ENCODE data around the gene OR1A2.
"Not testable (repeated sequence)": the region's sequence is repeated elsewhere in the genome, so short reads cannot be mapped to it uniquely, and the experiment has no call there.

OR1A2 gene

GRCh38 chr17:3197219-3197618 lies at the start of gene OR1A2:
Gene OR1A2, plus strand, starts transcription at chr17:3197519. Its CDS starts 0 bp downstream, at chr17:3197519.
- no peak for DNase-seq (ENCODE audit: low spot score in 2 of 2)
- H3K27ac Mint-ChIP-seq, result no peak within 1 kb of the TSS
- no peaks in the 10 kb centered on the region for H3K36me3 Mint-ChIP-seq
- no peak for ATAC-seq
- no peak within 1 kb of the TSS for H3K4me3 Mint-ChIP-seq
- H3K9me3 Mint-ChIP-seq, result peaks cover 5% of the 10 kb centered on the region
- no peaks in the 10 kb centered on the region for H3K4me1 Mint-ChIP-seq

- Mint-ChIP-seq H3K4me3 (no peak overlapping the region), H3K4me1 (no peaks in the 10 kb centered on the region), H3K36me3 (no peaks in the 10 kb centered on the region), H3K9me3 (no peaks in the 10 kb centered on the region), H3K27ac (no peak overlapping the region)
- ATAC-seq (no peak), DNase-seq (ENCODE audit: low spot score in 2 of 2) (no peak)
Observed at GRCh38 chr17:3157218-3157617, 40.1 kb upstream of the OR1A2 start.

- no peak for DNase-seq (ENCODE audit: low spot score in 2 of 2)
- H3K9me3 Mint-ChIP-seq, result no peaks in the 10 kb centered on the region
- ATAC-seq, result no peak
Observed at GRCh38 chr17:3167574-3167973, 29.7 kb upstream of the OR1A2 start.

GRCh38 chr17:3189961-3190360 lies 7.4 kb upstream of the OR1A2 start:
- ATAC-seq (no peak), DNase-seq (ENCODE audit: low spot score in 2 of 2) (no peak)
- Mint-ChIP-seq H3K4me1 (no peaks in the 10 kb centered on the region), H3K4me3 (no peak overlapping the region), H3K9me3 (no peaks in the 10 kb centered on the region), H3K36me3 (no peaks in the 10 kb centered on the region), H3K27ac (no peak overlapping the region)

More at GRCh38 chr17:3167574-3167973, 29.7 kb upstream of the OR1A2 start:
- H3K4me1 Mint-ChIP-seq, result peaks cover 6% of the 10 kb centered on the region
- H3K36me3 Mint-ChIP-seq, result no peaks in the 10 kb centered on the region
- H3K4me3 Mint-ChIP-seq, result no peak overlapping the region
- H3K27ac Mint-ChIP-seq, result no peak overlapping the region

GRCh38 chr17:3207367-3207766 lies 10.0 kb downstream of the OR1A2 start, which contains the start of gene OR1A1:
Gene OR1A1, plus strand, starts transcription at chr17:3207667. Its CDS starts 7,954 bp downstream, at chr17:3215621.
- no peak within 1 kb of the TSS for H3K27ac Mint-ChIP-seq

GRCh38 chr17:3208484-3208883 lies 11.2 kb downstream of the OR1A2 start:
- Mint-ChIP-seq H3K4me1 (no peaks in the 10 kb centered on the region), H3K27ac (no peak overlapping the region), H3K36me3 (no peaks in the 10 kb centered on the region), H3K4me3 (no peak overlapping the region), H3K9me3 (no peaks in the 10 kb centered on the region)
- no peak for ATAC-seq
- DNase-seq (ENCODE audit: low spot score in 2 of 2), result no peak

More at GRCh38 chr17:3207367-3207766, 10.0 kb downstream of the OR1A2 start, which contains the start of gene OR1A1:
- H3K9me3 Mint-ChIP-seq, result no peaks in the 10 kb centered on the region
- no peaks in the 10 kb centered on the region for H3K4me1 Mint-ChIP-seq
- ATAC-seq, result no peak
- no peak for DNase-seq (ENCODE audit: low spot score in 2 of 2)
- H3K4me3 Mint-ChIP-seq, result no peak within 1 kb of the TSS
- H3K36me3 Mint-ChIP-seq, result no peaks in the 10 kb centered on the region

GRCh38 chr17:3213001-3213400 lies 15.7 kb downstream of the OR1A2 start:
- no peak for ATAC-seq
- H3K27ac Mint-ChIP-seq, result no peak overlapping the region
- no peak overlapping the region for H3K4me3 Mint-ChIP-seq
- H3K9me3 Mint-ChIP-seq, result no peaks in the 10 kb centered on the region
- no peak for DNase-seq (ENCODE audit: low spot score in 2 of 2)
- H3K4me1 Mint-ChIP-seq, result no peaks in the 10 kb centered on the region
- no peaks in the 10 kb centered on the region for H3K36me3 Mint-ChIP-seq

GRCh38 chr17:3213587-3213986 lies 16.3 kb downstream of the OR1A2 start:
- H3K4me3 Mint-ChIP-seq, result no peak overlapping the region
- peaks cover 3% of the 10 kb centered on the region for H3K9me3 Mint-ChIP-seq
- H3K4me1 Mint-ChIP-seq, result no peaks in the 10 kb centered on the region
- no peak for DNase-seq (ENCODE audit: low spot score in 2 of 2)
- no peak overlapping the region for H3K27ac Mint-ChIP-seq
- no peak for ATAC-seq
- H3K36me3 Mint-ChIP-seq, result no peaks in the 10 kb centered on the region

GRCh38 chr17:3219978-3220377 lies 22.7 kb downstream of the OR1A2 start:
- H3K9me3 Mint-ChIP-seq; DNase-seq (ENCODE audit: low spot score in 2 of 2); H3K4me3 Mint-ChIP-seq; H3K27ac Mint-ChIP-seq; H3K36me3 Mint-ChIP-seq; H3K4me1 Mint-ChIP-seq; ATAC-seq: not testable (repeated sequence)

GRCh38 chr17:3221850-3222249 lies 24.5 kb downstream of the OR1A2 start:
- DNase-seq (ENCODE audit: low spot score in 2 of 2) (no peak), ATAC-seq (no peak)
- peaks cover 3% of the 10 kb centered on the region for H3K9me3 Mint-ChIP-seq
- H3K36me3 Mint-ChIP-seq, result no peaks in the 10 kb centered on the region
- peaks cover 9% of the 10 kb centered on the region for H3K4me1 Mint-ChIP-seq
- H3K27ac Mint-ChIP-seq, result no peak overlapping the region
- no peak overlapping the region for H3K4me3 Mint-ChIP-seq

- H3K9me3 Mint-ChIP-seq, result peaks cover 3% of the 10 kb centered on the region
- DNase-seq (ENCODE audit: low spot score in 2 of 2) (no peak), ATAC-seq (no peak)
- no peak overlapping the region for H3K4me3 Mint-ChIP-seq
- peaks cover 9% of the 10 kb centered on the region for H3K4me1 Mint-ChIP-seq
- no peaks in the 10 kb centered on the region for H3K36me3 Mint-ChIP-seq
- no peak overlapping the region for H3K27ac Mint-ChIP-seq
Observed at GRCh38 chr17:3222505-3222904, 25.2 kb downstream of the OR1A2 start.

- not testable (repeated sequence) for DNase-seq (ENCODE audit: low spot score in 2 of 2); H3K27ac Mint-ChIP-seq; H3K4me1 Mint-ChIP-seq
Observed at GRCh38 chr17:3224721-3225352, 27.5 kb downstream of the OR1A2 start.

GRCh38 chr17:3232300-3232699 lies 35.0 kb downstream of the OR1A2 start:
- H3K4me3 Mint-ChIP-seq; ATAC-seq; H3K4me1 Mint-ChIP-seq; DNase-seq (ENCODE audit: low spot score in 2 of 2); H3K9me3 Mint-ChIP-seq; H3K27ac Mint-ChIP-seq; H3K36me3 Mint-ChIP-seq: not testable (repeated sequence)

More at GRCh38 chr17:3224721-3225352, 27.5 kb downstream of the OR1A2 start:
- not testable (repeated sequence) for H3K9me3 Mint-ChIP-seq, H3K36me3 Mint-ChIP-seq, H3K4me3 Mint-ChIP-seq, ATAC-seq

GRCh38 chr17:3238685-3239084 lies 41.4 kb downstream of the OR1A2 start:
- DNase-seq (ENCODE audit: low spot score in 2 of 2); ATAC-seq: not testable (repeated sequence)

GRCh38 chr17:3241044-3241443 lies 43.7 kb downstream of the OR1A2 start:
- H3K4me1 Mint-ChIP-seq; H3K9me3 Mint-ChIP-seq; H3K36me3 Mint-ChIP-seq; ATAC-seq; H3K4me3 Mint-ChIP-seq; DNase-seq (ENCODE audit: low spot score in 2 of 2); H3K27ac Mint-ChIP-seq: not testable (repeated sequence)

More at GRCh38 chr17:3238685-3239084, 41.4 kb downstream of the OR1A2 start:
- not testable (repeated sequence) for H3K9me3 Mint-ChIP-seq, H3K4me3 Mint-ChIP-seq, H3K27ac Mint-ChIP-seq, H3K4me1 Mint-ChIP-seq, H3K36me3 Mint-ChIP-seq

GRCh38 chr17:3244841-3245240 lies 47.5 kb downstream of the OR1A2 start:
- not testable (repeated sequence) for H3K4me1 Mint-ChIP-seq; H3K9me3 Mint-ChIP-seq; H3K36me3 Mint-ChIP-seq; DNase-seq (ENCODE audit: low spot score in 2 of 2); ATAC-seq; H3K4me3 Mint-ChIP-seq; H3K27ac Mint-ChIP-seq
